Upper lobe of left lung (tissue), 4 donors: ENCODE data around the gene ZNF280A.

Source experiments
- CTCF ChIP-seq, 6 experiments: fragments of 450-650 bp in 4 of 6; fragments of 200-600 bp in 2 of 6; sonication (generic) in 2 of 6; IDR thresholded peaks; one replicate each; pipeline ENCODE4 v1.5.1; 2016 to 2019; ENCODE audit warnings: antibody characterized with exemption in 6 of 6
- EP300 ChIP-seq, 4 donors: sonication (generic); formaldehyde crosslinking; IDR thresholded peaks; one replicate each; pipeline ENCODE4 v1.5.1; 2017; ENCODE audit warnings: antibody characterized with exemption in 4 of 4, control low read depth in 2 of 4
- POLR2A ChIP-seq, 4 donors: fragments of 450-650 bp; IDR thresholded peaks; one replicate each; pipeline ENCODE4 v1.5.1; 2016 to 2017; ENCODE audit warnings: antibody characterized with exemption in 4 of 4, mild to moderate bottlenecking in 2 of 4
- POLR2AphosphoS5 ChIP-seq, 2 donors: sonication (generic); formaldehyde crosslinking; IDR thresholded peaks; one replicate each; pipeline ENCODE4 v1.5.1; 2017; ENCODE audit warnings: antibody characterized with exemption in 2 of 2

DNA sequence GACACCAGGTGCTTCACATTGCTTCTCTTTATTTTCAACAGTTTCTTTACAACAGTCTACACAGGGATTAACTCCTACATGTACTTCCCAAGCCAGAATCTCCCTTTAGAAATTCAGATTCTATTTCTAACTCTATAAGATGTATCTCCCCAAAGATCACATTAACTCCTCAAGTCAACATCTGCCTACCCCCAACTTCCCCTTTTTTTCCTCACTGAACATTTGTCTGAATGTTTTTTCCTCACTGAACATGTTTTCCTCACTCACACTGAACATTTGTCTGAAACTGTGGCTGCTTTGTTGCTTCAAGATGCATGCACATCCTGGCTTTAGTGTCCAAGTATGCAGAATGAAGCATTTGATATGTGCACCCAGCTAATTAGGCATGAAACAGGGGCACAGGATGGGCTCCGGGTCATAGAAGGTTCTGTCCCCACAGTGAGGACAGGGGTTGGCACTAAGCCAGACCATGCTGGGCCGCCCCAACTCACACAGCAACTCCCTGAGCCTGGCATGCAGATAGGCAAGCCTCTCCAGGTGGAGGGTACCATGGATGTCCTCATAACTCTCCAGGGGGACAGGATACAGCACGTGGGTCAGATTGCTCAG is 27.7 kb upstream of the ZNF280A start:
- no peak for TF ChIP-seq CTCF (IDR thresholded peaks at IDR 0.05)
- no peak for TF ChIP-seq POLR2AphosphoS5 (IDR thresholded peaks at IDR 0.05)
- TF ChIP-seq POLR2A (IDR thresholded peaks at IDR 0.05), result no peak
- TF ChIP-seq EP300 (IDR thresholded peaks at IDR 0.05), result no peak
